ENCODE data around the gene CCDC171.

CCDC171 gene

DNA sequence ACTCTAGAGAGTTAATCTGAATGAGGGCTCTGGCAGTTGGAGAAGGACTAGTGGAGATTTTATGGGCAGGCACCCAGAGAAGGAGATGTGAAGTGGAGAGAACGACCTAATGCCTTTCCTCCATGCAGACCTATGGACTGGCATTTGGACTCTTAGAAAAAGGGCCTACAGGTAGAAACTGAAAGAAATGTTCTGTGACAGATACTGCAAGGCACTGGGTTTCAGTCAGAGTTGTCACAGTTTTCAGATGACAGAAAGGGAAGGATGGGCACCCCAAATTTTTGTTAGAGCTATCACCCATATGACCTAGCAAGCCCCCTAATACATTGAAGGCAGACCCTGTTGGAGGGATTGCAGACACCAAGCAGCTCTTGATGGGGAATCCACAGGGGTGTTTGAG lies 406.8 kb downstream of the CCDC171 start:
- no peaks in the 10 kb centered on the region for H3K27me3 ChIP-seq
- no peak for DNase-seq
- TF ChIP-seq, protein P1, sequence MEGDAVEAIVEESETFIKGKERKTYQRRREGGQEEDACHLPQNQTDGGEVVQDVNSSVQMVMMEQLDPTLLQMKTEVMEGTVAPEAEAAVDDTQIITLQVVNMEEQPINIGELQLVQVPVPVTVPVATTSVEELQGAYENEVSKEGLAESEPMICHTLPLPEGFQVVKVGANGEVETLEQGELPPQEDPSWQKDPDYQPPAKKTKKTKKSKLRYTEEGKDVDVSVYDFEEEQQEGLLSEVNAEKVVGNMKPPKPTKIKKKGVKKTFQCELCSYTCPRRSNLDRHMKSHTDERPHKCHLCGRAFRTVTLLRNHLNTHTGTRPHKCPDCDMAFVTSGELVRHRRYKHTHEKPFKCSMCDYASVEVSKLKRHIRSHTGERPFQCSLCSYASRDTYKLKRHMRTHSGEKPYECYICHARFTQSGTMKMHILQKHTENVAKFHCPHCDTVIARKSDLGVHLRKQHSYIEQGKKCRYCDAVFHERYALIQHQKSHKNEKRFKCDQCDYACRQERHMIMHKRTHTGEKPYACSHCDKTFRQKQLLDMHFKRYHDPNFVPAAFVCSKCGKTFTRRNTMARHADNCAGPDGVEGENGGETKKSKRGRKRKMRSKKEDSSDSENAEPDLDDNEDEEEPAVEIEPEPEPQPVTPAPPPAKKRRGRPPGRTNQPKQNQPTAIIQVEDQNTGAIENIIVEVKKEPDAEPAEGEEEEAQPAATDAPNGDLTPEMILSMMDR (IDR thresholded peaks at IDR 0.05; ENCODE audit: low read depth, low read length): no peak
- H3K4me3 ChIP-seq (ENCODE audit: low read depth, low read length): no peak overlapping the region
- H3K36me3 ChIP-seq: no peaks in the 10 kb centered on the region
- no peaks in the 10 kb centered on the region for H3K4me1 ChIP-seq
- no peaks in the 10 kb centered on the region for H3K9me3 ChIP-seq

DNA sequence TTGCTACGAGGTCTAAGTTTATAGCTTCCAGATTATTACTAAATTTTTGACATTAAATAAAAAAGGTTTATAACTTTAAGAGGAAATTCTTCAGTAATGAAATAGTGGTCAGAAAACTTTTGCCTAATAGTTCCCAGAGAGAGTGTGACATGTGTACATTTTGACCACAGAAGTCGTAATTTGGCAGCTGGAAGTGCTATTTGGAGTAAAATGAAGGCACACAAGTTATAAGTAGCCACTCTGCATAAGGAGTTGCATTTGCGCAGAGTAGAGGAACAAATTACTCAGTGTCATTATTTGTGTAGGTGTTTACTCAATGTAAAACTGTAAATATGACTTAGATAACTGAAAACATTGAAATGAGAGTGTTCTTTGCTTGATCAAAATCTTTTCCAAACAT lies 408.4 kb downstream of the CCDC171 start:
- no peak for DNase-seq
- Histone ChIP-seq H3K36me3 (no peaks in the 10 kb centered on the region), H3K4me3 (ENCODE audit: low read depth, low read length) (no peak overlapping the region), H3K9me3 (no peaks in the 10 kb centered on the region), H3K27me3 (no peaks in the 10 kb centered on the region), H3K4me1 (no peaks in the 10 kb centered on the region)
- TF ChIP-seq, protein P1 (IDR thresholded peaks at IDR 0.05; ENCODE audit: low read depth, low read length): no peak

DNA sequence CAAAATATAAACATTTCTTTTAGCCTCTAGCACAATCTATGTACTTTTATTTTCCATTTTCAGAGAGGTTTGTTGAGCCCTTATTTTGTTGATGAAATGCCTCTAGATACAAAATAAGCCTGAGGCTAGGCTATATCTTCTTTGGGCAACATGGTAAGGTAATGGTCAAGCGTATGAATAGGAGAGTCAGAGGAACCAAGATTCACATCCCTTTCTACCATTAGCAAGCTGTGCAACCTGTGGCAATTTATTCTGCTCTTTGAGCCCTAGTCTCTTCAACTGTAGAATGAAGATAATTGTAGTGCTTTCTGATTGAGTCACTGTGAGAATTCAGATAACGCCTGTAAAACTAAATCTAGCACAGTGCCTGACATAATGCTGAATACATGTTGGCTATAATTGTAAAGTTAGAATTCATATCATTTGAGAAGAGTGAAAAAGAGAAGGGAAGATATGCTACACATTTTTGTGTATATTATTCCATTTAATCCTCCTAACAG lies 412.5 kb downstream of the CCDC171 start:
- no peaks in the 10 kb centered on the region; the same call in 1 of the 2 replicates for H3K27me3 ChIP-seq
- H3K4me1 ChIP-seq: no peaks in the 10 kb centered on the region; the same call in 1 of the 2 replicates
- TF ChIP-seq, protein P1 (IDR thresholded peaks at IDR 0.05; ENCODE audit: low read depth, low read length): no peak
- H3K36me3 ChIP-seq: no peaks in the 10 kb centered on the region
- H3K4me3 ChIP-seq (ENCODE audit: low read depth, low read length): no peak overlapping the region
- no peaks in the 10 kb centered on the region for H3K9me3 ChIP-seq
- DNase-seq: no peak

DNA sequence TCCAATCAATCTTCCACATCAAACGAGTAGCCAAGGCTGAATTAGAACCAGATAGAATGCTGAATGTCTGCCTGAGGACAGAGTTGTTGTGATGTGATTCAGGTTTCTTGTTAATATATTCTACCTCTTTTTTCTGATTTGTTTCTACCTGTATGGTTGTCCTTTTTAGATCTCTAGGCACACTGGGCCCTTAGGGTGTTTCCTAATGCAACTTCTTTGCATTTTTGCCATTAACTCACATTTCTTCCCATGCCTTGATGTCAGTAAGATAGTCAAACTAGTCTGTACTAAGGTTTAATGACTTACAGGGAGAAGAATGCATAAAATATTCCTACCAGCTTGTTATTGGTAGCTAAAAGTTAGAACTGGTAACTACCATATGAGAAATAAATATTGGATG lies 413.6 kb downstream of the CCDC171 start:
- H3K36me3 ChIP-seq: no peaks in the 10 kb centered on the region
- H3K4me1 ChIP-seq: no peaks in the 10 kb centered on the region; the same call in 1 of the 2 replicates
- no peak overlapping the region for H3K4me3 ChIP-seq (ENCODE audit: low read depth, low read length)
- no peaks in the 10 kb centered on the region; the same call in 1 of the 2 replicates for H3K27me3 ChIP-seq
- H3K9me3 ChIP-seq: no peaks in the 10 kb centered on the region
- DNase-seq: no peak
- TF ChIP-seq, protein P1 (IDR thresholded peaks at IDR 0.05; ENCODE audit: low read depth, low read length): no peak

DNA sequence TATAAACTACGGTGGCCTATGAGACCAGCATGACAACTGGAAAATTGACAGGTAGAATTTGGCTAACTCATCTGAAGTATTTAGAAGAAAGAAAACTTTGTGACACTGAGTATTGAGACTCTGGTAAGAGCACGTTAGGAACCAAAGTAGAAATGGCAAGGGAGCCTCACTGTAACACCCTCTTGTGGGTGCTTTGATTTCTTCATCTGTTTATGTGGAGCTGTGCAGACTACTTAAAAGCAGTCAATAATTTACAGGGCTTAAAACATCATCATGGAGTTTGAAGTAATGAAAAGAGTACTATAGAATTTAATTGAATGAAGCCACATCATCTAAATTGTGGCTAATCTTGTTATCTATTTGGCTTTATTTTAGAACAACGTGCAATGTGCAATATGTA lies 414.2 kb downstream of the CCDC171 start:
- H3K4me3 ChIP-seq (ENCODE audit: low read depth, low read length): no peak overlapping the region
- no peaks in the 10 kb centered on the region for H3K9me3 ChIP-seq
- TF ChIP-seq, protein P1 (IDR thresholded peaks at IDR 0.05; ENCODE audit: low read depth, low read length): 0 out of 2 replicates have a peak, but pooled peaks have one; percentile 7
- no peaks in the 10 kb centered on the region for H3K36me3 ChIP-seq
- H3K27me3 ChIP-seq: no peaks in the 10 kb centered on the region; the same call in 1 of the 2 replicates
- DNase-seq: no peak
- H3K4me1 ChIP-seq: no peaks in the 10 kb centered on the region; the same call in 1 of the 2 replicates

DNA sequence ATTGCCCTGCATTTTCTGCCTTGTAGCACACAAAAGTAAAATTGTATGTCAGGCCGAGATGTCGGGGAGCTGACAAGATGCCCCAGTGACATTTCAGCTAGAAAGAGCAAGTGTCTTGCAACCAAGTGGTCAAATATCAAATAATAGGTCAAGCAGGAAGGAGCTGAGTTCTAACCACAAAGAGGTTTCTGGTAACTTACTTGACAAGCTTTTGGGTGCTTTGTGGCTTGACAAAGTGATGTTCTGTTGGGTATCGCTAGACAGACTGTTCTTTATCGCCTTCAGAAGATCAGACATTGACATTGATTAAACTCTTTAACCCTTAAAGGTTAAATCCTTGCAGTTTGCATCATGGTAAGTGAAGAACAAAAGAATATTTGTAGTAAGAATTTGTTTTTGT lies 419.9 kb downstream of the CCDC171 start:
- DNase-seq: no peak
- H3K36me3 ChIP-seq: no peaks in the 10 kb centered on the region
- H3K4me1 ChIP-seq: no peaks in the 10 kb centered on the region
- no peaks in the 10 kb centered on the region; the same call in 1 of the 2 replicates for H3K27me3 ChIP-seq
- no peaks in the 10 kb centered on the region for H3K9me3 ChIP-seq
- H3K4me3 ChIP-seq (ENCODE audit: low read depth, low read length): no peak overlapping the region
- TF ChIP-seq, protein P1 (IDR thresholded peaks at IDR 0.05; ENCODE audit: low read depth, low read length): no peak

Data from BE2C (cell line).